Limb (tissue), 2 donors: ENCODE measurements around the gene FCHSD1.
A peak's percentile ranks its signal among the peaks of the same experiment; 100 is the strongest.

Source experiments
- DNase-seq, 2 donors: peaks; one replicate each; pipeline ENCODE4 v3.0.0-alpha.2; 2016; ENCODE audit errors: extremely low spot score in 2 of 2

The FCHSD1 gene

DNA sequence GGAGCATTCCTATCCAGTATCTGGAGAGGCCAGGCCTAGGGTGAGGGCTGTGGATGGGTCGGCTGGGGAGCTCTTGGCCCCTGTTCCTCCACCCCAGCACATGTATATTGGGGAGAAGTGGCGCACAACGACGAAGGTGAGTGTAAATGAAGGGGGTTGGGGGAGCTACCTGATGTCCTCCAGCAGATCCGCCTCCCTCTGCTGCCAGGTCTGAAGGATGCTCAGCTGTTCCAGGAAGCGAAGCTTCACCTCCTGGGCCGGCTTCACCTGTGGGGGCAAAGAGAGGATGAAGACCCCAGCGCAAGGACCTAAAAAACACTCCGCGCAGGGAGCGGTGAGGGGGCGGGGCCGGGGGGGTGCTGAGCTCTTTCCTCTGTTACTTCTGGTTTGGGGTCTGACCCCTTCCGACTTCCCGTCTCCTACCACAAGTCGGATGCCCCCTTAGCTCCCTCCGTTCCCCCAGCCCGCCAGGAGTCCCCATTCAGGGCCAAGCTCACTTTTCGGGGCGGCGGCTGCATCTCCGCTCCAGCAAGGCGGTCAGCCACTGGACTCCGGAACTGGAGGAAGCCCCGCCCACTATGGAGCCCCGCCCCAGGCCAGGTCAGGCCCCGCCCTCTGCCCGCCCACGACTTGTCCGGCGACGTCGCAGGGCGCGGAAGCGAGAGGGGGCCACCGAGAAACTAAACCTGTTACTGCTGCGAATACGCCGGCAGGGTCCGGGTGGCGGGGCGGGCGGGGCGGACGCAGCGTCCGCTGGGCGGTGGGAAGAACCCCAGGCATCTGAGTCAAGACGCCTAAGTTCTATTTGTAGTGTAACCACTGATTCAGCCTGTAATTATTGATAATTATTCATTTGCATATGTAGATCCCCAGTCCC lies at the start of gene FCHSD1:
Gene FCHSD1 (minus strand): TSS at position 568 of the 877 bp plus-strand sequence. CDS start 50 bp downstream, at position 518.
- DNase-seq: peak; percentile 70 to 89

DNA sequence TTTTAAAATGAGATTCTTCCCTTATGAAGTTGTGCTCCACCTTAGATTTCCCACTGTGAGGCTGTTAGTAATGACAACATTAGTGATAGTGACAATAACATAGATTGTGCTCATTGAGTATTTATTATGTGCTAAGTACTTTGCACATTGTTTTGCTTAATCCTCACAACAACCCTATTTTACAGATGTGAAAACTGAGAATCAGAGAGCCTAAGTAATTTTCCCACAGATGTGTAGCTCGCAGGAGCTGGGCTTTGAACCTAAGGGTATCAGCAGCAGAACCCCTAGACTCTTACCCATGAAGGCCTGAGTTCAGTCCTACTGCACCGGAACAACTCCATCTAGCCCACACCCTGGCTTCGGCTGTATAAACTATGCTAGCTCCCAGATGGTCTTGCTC lies 46.4 kb upstream of the FCHSD1 start:
- DNase-seq: no peak

DNA sequence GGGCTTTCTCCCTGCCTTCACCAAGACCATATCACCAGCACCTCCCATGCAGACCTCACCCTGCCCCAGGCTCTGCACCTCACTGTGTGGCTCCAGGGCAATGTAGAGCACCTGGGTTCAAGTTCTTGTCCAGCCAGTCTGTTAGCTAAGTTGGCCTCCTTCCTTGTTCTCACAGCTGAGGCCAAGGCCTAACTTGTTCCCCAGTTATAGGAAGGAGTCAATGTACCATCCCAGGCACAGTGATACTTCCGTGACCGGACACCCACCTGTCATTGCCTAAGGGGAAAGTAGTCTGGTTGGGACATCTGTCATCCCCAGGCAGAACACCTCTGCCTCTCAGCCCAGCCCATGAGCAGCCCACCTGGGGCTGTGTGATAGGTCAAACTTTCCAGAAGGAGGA lies 45.2 kb upstream of the FCHSD1 start:
- no peak for DNase-seq

DNA sequence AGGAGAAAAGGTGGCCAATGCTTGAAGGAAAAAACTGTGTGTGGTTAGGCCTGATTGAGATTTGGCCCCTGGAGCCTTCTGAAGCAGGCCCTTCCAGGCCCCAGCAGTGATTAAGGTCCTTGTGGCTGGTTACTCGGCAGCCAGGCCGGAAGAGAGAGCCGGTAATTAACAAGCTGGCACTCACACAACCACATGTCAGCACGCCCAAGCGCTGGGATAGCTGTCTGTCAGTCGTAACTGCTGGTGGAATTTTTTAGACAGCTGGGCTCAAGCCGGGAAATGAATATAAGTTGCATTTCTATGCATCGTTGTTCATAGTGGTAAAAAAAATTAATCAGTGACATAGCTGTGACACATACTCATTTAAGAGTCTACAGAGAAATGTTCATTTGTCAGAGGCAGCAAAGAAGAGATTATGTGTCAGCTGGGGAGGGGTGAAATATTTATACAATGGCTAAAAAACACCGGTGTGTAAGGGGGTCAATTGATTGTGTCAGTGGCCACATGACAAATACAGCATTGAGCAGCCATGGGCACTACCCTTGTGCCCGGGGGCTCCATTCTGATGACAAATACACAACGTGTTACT lies 44.5 kb upstream of the FCHSD1 start:
- DNase-seq: no peak

DNA sequence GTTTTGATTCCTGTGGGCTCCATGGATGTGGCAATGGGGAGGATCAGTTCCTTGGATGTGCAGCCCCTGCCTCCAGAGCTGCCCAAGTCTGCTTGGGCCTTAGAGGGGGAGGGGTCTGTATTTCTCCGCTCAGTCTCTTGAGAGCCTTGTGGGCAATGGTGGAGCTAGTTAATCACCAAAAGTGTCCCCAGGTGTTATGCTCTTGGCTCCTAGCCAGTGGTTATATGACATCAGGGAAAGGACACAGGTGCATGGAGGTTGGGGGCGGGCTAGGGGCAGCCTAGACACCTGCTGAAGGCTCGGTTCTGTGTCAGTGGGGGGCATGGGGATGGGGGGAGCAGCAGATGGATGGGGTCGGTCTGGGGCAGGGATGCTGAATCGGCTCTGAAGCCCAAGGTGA lies 43.3 kb upstream of the FCHSD1 start:
- no peak for DNase-seq

DNA sequence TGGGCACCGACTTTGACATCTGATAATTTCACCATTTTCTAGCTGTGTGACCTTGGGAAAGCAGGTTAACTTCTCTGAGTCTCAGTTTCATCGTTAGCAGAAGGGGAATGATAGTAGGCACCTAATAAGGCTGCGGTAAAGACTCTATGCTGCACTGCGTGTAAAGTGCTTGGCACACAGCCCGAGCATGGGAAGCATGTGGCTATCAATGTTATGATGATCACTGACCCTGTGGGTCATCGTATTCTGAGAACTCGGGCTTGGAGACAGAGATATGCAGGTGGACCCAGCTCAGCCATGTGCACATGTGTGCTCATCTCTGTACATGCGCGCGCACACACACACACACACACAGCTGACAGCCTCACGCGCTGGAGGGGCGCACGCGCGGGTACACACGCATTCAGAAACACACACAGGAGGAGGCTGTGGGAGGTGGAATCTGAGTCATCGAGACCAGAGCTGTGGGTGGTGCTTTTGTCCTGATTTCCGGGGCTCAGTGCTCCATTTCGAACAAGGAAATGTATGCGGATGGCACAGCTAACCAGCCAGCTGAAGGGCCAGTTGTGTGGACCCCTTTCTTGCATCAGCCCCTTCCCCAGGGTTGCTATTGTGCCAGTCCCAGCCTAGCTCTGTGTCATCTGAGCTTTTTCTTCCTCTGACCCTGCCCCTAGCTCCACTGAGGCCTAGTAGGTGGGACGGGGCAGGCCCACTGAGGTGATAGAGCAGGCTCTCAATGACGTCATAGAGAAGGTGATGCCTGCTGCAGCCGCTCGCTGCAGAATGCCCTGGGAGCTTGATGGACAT lies 41.9 kb upstream of the FCHSD1 start:
- no peak for DNase-seq

DNA sequence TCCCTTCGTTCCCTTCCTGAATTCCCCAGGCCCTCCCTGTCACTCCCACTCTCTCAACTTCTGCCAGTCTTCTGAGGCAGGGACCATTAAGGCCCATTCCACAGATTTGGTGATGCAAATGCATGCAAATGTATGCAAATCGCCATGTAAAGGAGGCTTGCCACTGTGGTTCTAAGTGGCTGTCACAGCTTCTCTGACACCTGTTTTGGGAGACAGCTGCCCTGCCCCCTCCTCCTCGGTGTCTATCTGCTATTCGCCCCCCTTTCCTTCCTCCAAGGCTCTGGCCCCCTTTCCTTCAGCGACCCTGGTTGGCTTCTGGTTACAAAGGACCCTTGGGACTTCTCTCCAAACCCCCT lies 41.3 kb upstream of the FCHSD1 start:
- no peak for DNase-seq

DNA sequence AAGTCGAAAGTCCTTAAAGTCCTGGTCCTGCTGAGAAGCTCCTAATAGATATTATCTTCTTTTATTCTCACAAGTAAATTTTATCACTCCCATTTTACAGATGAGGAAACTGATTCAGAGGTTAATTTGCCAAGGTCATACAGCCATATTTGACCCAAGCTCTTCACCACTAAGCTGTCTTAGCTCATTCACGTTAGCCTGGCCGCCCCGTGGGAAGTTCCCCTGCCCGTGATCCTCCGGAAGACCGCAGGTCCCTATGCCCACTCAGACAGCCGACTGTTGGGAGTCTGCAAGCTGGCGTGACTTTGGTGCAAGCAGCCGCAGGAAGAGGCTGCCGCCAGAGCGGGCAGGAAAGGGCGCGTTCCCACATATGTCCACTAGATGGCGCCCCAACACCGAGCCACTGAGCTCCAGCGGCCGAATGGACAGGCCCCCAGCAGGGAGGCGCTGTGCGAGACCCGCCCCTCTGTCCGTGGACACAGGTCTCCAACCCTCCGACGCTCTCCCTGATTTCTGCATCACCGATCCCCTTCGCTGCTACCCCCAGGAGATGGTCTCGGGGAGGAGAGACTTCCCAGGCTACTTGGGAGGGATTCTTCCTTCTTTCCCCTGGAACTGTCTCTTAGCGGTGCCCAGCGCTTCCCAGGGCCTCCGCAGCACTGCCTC lies 40.8 kb upstream of the FCHSD1 start:
- peak; percentile 76 to 93 for DNase-seq

DNA sequence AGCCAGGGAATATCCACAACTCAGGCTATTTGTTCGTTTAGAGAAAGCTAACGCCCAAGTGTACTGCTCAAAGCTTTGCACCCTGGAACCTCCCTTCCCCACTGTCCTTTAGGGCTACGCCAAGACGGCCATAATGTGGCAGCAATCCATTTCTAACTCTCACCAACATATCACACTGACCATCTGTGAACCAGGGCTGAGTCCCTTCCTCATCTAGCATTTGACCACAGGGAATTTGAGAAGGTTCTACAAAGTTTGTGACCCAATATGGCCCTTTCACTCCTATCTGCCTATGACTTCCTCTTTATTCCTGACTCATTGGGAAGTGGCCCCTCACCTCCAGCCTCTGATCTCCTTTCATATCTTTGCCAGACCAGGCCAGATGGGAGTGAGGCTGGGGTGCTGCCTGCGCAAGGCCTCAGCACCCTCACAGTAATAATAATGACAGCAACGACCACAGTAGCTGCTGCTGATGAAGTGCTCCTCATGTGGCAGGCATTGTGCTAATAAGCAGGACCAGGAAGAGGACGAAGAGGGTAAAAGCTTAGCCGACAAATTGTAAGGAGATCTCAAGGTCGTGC lies 40.2 kb upstream of the FCHSD1 start:
- no peak for DNase-seq

DNA sequence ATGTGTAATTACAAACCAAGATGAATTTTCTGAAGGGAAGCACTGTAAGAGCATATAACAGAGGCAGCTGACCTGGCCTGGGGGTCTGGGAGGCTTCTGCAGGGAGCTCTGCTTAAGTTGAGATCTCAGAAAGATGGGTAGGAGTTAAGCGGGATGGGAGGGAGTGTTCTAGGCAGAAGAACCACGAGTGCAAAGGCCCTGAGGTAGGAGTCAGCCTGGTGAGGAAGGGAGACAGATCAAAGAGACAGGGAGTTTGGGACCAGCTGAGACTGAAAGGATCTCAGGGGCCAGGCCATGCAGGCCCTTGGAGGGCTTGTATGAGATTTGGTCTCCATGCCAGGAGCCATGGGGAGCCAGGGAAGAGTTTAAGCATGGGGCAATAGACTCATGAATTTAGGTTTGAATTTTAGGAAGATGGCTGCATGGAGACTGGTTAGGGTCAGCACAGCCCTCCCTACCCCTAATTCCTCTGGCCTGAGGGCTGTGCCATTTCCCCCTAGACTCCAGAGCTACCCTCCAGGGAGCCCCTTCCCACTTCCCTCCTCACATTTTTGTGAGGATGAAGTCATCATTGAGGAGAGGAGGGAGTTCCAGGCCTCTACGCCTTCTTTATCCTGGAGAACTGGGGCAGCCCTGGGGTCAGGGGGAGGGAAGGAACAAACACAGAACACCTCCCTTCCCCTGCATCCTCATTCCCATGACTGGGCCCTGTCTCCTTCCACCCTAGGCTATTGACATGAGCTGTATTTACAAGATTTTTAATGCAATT lies 35.6 kb upstream of the FCHSD1 start:
- no peak for DNase-seq

DNA sequence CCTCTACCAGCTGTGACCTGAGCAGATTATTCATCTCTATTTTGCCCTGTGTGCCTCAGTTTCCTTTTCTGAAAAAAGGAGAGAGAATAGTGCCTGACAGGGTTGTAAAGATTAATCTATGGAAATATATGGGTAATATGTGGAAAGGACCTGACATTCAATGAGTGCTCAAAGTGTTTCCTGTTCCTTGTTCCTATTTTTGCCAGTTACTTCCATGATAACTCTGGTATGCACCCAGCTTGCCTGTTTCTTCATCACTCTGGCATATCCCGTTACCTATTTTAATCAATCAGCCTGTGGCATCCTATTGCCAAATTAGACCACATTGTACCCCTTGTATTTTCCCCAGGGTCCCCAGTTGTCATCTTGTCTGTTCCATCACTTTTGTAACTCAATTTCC lies 34.4 kb upstream of the FCHSD1 start:
- no peak for DNase-seq

DNA sequence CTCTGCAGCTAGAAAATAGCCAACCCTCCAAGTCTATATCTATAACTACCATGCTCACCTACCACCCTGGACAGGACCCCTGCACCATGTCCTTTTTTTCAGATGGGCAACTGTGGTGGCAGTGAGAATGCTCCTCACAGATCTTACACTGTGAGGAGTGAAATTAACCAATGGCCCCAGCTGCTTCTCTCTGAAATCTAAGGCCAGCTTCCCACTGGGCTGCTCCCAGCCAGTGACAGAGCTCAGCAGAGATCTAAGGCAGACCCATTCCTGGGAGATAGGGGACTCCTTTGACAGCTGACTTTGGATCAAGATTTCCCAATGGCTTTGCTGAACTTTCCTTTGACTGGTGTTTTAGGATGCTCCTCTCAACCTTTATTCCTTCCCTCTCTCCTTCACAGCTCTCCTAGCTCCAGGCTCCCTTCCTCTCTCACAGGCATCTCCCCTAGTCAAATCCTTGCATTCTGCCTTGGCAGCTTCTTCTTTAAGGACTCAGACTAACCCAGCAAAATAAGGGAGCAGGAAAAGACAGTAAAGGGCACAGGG lies 32.5 kb upstream of the FCHSD1 start:
- DNase-seq: no peak

DNA sequence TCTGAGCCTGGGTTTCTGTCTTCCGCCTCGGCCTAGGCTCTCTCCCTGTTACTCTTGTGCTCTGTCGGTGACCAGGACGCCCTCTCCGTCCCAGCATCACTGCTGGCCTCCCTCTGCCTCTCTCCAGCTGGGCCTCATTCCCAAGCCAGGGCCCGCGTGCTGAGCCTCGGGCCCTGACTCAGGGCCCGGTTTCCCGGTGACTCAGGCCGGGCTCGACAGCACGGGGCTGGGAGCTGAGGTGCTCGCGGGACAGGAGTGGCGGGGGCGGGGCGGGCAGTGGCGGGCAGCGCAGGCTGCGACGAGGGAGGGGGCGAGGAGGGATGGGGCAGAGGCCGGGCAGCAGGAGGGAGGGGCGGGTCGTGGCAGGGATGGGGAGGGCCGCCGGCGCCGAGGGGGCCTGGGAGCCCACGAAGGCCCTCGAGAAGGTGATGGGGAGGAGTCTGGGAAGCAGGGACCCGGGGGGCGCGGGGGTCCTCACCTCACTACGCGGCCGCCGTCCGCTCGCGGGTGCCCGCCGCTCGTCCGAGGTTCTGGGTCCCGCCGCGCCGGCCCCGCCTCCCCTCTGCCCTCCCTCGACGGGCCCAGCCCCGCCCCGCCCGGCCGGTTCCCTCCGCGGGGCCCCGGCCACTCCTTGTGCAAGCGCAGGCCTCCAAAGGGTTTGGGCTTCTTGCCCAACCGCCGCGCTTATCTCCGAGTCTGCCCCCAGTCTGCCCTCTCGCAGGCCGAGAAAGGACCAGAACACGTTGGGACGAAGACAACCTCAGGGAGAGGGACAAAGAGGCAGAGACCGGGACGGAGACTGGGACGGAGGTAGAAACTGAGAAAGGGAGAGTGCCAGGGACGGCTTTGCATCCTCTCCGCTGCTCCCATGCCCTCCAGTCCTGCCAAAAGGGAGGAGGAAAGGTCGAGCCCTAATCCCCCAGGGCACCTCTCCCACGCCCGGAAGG lies 30.8 kb upstream of the FCHSD1 start, which contains the start of gene ARAP3:
Gene ARAP3 (minus strand): TSS at position 536 of the 947 bp plus-strand sequence. CDS start 1,744 bp downstream, outside the sequence.
- DNase-seq: peak; percentile 51 to 78

DNA sequence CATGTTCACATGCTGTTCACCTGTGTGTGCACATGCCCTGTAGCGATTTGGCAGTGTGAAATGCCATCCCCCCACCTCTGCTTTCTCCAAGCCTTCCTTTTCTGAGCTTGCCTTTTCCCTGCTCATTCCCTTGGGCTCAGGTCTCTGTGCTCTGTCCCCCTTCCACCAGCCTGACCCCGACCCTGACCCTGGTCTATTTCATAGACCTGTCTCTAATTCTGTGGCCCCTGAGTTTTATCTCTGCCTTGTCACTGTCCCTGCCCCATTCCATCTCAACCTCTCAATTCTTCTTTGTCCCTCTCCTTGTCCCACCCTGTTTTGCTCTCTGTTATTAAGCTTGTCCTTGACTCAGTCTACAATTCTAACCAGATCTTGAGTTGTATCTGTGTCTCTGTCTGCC lies 30.1 kb upstream of the FCHSD1 start:
- no peak for DNase-seq

DNA sequence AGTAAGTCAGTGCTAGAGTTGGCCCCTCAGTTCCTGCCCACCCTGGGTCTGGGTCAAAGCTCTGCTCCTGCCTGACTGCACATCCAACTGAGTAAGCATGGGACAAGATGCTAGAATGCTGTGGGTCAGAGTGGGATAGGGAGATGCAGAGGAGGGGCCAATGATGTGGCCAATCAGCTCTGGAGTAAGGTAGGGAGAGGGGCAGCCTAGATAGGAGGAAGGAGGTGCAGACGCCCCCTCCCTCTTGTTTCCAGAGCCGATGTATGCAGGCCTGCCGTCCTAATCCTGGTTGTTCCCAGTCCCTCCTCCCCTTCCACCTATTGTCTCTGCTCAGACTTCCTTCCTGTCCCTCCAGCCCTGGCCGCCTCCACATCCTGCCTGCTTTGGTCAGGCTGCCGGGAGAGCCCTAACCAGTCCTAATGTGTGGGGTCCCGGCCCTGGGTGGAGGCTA lies 29.6 kb upstream of the FCHSD1 start:
- DNase-seq: no peak

DNA sequence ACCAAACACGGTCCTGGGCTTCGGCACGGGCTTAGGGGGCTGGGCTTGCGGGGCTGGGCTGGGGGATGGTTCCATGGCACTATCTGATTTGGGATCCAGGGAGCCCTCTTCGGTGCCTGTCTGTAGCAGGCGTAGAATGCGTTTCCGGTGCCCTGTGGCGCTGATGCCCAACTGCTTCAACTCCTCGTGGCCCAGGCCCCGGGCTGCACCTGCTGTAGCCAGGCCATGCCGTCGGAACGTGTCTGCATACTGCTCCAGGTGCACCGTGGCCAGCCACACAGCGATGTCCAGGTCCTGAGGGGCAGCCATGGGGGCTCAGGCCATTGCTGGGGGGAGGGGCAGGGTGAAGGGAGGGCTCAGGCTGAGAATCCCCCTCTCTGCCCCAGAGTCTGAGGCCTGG lies 29.0 kb upstream of the FCHSD1 start:
- no peak for DNase-seq

DNA sequence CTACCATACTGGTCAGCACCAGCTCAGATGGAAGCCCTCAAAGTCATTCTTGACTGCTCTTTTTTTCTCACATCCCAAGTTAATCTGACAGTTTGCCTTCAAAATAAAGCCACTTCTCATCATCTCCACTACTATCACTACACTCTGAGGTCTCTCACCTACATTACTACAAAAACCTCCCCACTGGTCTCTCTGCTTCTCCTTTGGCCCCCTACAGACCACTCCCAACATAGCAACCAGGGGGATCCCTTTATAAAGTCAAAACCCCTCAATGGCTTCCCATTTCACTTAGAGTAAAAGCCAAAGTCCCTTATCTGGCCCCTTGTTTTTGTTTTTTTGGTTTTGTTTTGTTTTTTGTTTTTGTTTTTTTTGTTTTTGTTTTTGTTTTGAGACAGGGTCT lies 26.2 kb upstream of the FCHSD1 start:
- no peak for DNase-seq

DNA sequence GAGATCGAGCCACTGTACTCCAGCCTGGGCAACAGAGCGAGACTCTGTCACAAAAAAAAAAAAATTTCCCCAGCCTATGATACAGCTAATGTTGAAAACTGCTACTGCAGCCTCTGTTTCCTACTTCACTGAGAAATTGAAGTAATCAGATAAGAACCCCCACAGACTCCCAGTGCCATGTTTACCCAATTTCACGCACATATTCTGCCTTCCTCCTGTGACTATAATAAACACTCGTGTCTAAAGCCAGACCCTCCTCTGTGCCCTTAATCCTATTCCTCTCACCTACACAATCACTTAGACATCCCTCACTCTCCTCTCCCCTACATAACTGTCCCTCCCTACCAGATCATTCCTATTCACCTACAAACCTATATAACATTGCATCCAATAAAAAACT lies 24.5 kb upstream of the FCHSD1 start:
- no peak for DNase-seq

DNA sequence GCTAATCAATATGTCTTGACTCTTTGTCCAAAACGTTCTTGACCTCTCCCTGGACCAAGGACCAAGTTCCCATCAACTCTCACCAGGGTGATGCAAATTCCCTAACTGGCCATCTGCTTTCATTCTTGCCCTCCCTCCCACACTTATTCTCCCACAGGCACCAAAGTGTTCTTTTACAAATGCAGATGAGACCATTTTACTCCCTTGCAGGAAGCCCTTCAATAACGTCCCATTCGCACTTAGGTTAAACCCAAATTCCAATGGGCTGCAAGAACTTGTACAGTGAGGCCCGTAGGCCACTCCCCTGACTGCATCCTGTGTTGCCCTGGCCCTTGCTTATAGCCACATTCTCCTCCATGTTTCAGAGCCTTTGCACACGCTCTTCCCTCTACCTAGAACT lies 23.5 kb upstream of the FCHSD1 start:
- no peak for DNase-seq
